IMR-90 (cell line): ENCODE data around the gene SLC25A21. TPM values are rescaled to one million over a fixed set of nuclear protein-coding genes. Genes with fewer than 3 reads are reported as not detected.

Experiments used
- ATAC-seq: fragments of 200-7000 bp; cut with Tn5 transposase; 2 replicates; pipeline ENCODE4 v1.9.1; 2020; ENCODE audit warnings: low read depth, mild to moderate bottlenecking, moderate library complexity
- BruUV-seq: library from RNA; stranded (reverse); fragments of 400-500 nt; replicated peaks from 2 replicates; lab custom pipeline; 2021; lab: Mats Ljungman, UMichigan
- CTCF ChIA-PET: fragments of 300-600 bp; formaldehyde crosslinking; extraction: SDS; loops from one replicate; lab custom pipeline; 2021; ENCODE audit warnings: antibody characterized with exemption; lab: Yijun Ruan, JAX
- POLR2A ChIA-PET: fragments of 300-600 bp; sonication (Branson Sonifier 250); formaldehyde crosslinking; loops from one replicate; lab custom pipeline; 2022; ENCODE audit warnings: antibody characterized with exemption; ENCODE audit not compliant: unreplicated experiment; lab: Charles Lee
- DNase-seq: peaks from one replicate; pipeline ENCODE4 v3.0.0; 2013
- H2AFZ ChIP-seq: replicated peaks from 2 replicates; pipeline ENCODE3; 2013; ENCODE audit warnings: low read length, mild to moderate bottlenecking; ENCODE audit not compliant: poor library complexity
- H2AK5ac ChIP-seq: 2 replicates; pipeline ENCODE4 v1.6.1; 2013; ENCODE audit warnings: low read depth, low read length, inconsistent platforms
- H2AK9ac ChIP-seq: replicated peaks from 2 replicates; pipeline ENCODE3; 2013; ENCODE audit warnings: mild to moderate bottlenecking, low read depth, low read length, moderate library complexity; ENCODE audit not compliant: poor library complexity
- H2BK120ac ChIP-seq: 2 replicates; pipeline ENCODE4 v1.6.1; 2013; ENCODE audit warnings: low read depth, low read length, inconsistent platforms
- H2BK15ac ChIP-seq: 3 replicates; pipeline ENCODE4 v1.6.1; 2013; ENCODE audit warnings: low read depth, low read length, inconsistent platforms
- H2BK20ac ChIP-seq: 2 replicates; pipeline ENCODE4 v1.6.1; 2013; ENCODE audit warnings: low read depth, mild to moderate bottlenecking, inconsistent platforms, low read length, moderate library complexity
- H2BK5ac ChIP-seq: 2 replicates; pipeline ENCODE4 v1.6.1; 2013; ENCODE audit warnings: mild to moderate bottlenecking, low read depth, low read length, inconsistent platforms; ENCODE audit not compliant: poor library complexity, severe bottlenecking
- H3K14ac ChIP-seq: replicated peaks from 2 replicates; pipeline ENCODE4 v1.6.1; 2013; ENCODE audit warnings: low read depth, low read length, inconsistent platforms
- H3K18ac ChIP-seq: 2 replicates; pipeline ENCODE4 v1.6.1; 2013; ENCODE audit warnings: low read depth, low read length, control low read depth
- H3K23ac ChIP-seq: 2 replicates; pipeline ENCODE4 v1.6.1; 2013; ENCODE audit warnings: low read depth, low read length, inconsistent platforms
- H3K27ac ChIP-seq: 2 replicates; pipeline ENCODE4 v1.5.1; 2013; ENCODE audit warnings: mild to moderate bottlenecking, control low read depth, low read length; ENCODE audit not compliant: insufficient read depth
- H3K27me3 ChIP-seq: 2 replicates; pipeline ENCODE4 v1.6.1; 2013; ENCODE audit warnings: low read length; ENCODE audit not compliant: control insufficient read depth, insufficient read depth
- H3K36me3 ChIP-seq: 2 replicates; pipeline ENCODE4 v1.6.1; 2013; ENCODE audit warnings: low read length, mixed read lengths; ENCODE audit not compliant: control insufficient read depth, insufficient read depth
- H3K4ac ChIP-seq: 2 replicates; pipeline ENCODE4 v1.6.1; 2013; ENCODE audit warnings: low read depth, low read length, inconsistent platforms
- H3K4me1 ChIP-seq: 2 replicates; pipeline ENCODE4 v1.6.1; 2013; ENCODE audit warnings: low read length, mixed read lengths; ENCODE audit not compliant: control insufficient read depth, insufficient read depth
- H3K4me2 ChIP-seq: 2 replicates; pipeline ENCODE4 v1.6.1; 2013; ENCODE audit warnings: low read depth, mild to moderate bottlenecking, control low read depth, low read length, moderate library complexity
- H3K4me3 ChIP-seq: 2 replicates; pipeline ENCODE4 v1.5.1; 2013; ENCODE audit warnings: low read depth, mild to moderate bottlenecking, control low read depth, low read length, moderate library complexity; ENCODE audit not compliant: insufficient read depth
- H3K56ac ChIP-seq: 2 replicates; pipeline ENCODE4 v1.6.1; 2013; ENCODE audit warnings: low read length, inconsistent platforms; ENCODE audit not compliant: insufficient read depth; ENCODE audit errors: extremely low read depth
- H3K79me1 ChIP-seq, 2 experiments: 2 replicates each; pipeline ENCODE4 v1.6.1; 2013; ENCODE audit warnings: low read length in 2 of 2, inconsistent platforms in 1 of 2, low read depth in 1 of 2
- H3K9ac ChIP-seq: 2 replicates; pipeline ENCODE4 v1.6.1; 2013; ENCODE audit warnings: low read depth, low read length, control low read depth
- H3K9me1 ChIP-seq: 2 replicates; pipeline ENCODE4 v1.6.1; 2013; ENCODE audit warnings: low read length, inconsistent platforms; ENCODE audit not compliant: insufficient read depth
- H3K9me3 ChIP-seq: 2 replicates; pipeline ENCODE4 v1.6.1; 2013; ENCODE audit warnings: low read length; ENCODE audit not compliant: control insufficient read depth, insufficient read depth
- H4K20me1 ChIP-seq: 2 replicates; pipeline ENCODE4 v1.6.1; 2013; ENCODE audit warnings: low read length, inconsistent platforms; ENCODE audit not compliant: insufficient read depth
- H4K5ac ChIP-seq: 2 replicates; pipeline ENCODE4 v1.6.1; 2013; ENCODE audit warnings: mild to moderate bottlenecking, low read depth, low read length, control low read depth
- H4K8ac ChIP-seq, 2 experiments: 2 replicates each; pipeline ENCODE4 v1.6.1; 2013; ENCODE audit warnings: low read depth in 2 of 2, low read length in 2 of 2, control low read depth in 1 of 2, inconsistent platforms in 1 of 2
- H4K91ac ChIP-seq: 2 replicates; pipeline ENCODE4 v1.6.1; 2013; ENCODE audit warnings: low read depth, low read length, inconsistent platforms; ENCODE audit not compliant: insufficient read depth
- BHLHE40 ChIP-seq: fragments of 150-350 bp; IDR thresholded peaks from 2 replicates; pipeline ENCODE4 v1.6.1; 2016; ENCODE audit warnings: mild to moderate bottlenecking, low read depth, low read length
- FOS ChIP-seq: fragments of 150-350 bp; IDR thresholded peaks from 2 replicates; pipeline ENCODE4 v1.6.1; 2016; ENCODE audit warnings: low read depth, low read length
- MAFK ChIP-seq: IDR thresholded peaks from 2 replicates; pipeline ENCODE4 v1.6.1; 2012; ENCODE audit warnings: low read depth, low read length, improper control_type of control experiment
- MAZ ChIP-seq: IDR thresholded peaks from 2 replicates; pipeline ENCODE4 v1.6.1; 2012; ENCODE audit warnings: low read depth, mild to moderate bottlenecking, low read length, improper control_type of control experiment, moderate library complexity, borderline replicate concordance
- RAD21 ChIP-seq: IDR thresholded peaks from 2 replicates; pipeline ENCODE4 v1.6.1; 2012; ENCODE audit warnings: low read length, improper control_type of control experiment
- WGBS, 2 experiments: methylation state at CpG; one replicate each; pipeline versions ENCODE4 v1.1.5 to v1.1.7; 2013; ENCODE audit warnings: missing lambda C conversion rate in 2 of 2; ENCODE audit not compliant: insufficient read length in 1 of 2; ENCODE audit errors: extremely low coverage in 2 of 2; 5-methylcytosine and 5-hydroxymethylcytosine counted together
- dilution Hi-C: fragments of 300-500 bp; cut with HindIII; formaldehyde crosslinking; loops from one replicate; pipeline ENCODE4 v1.14.3; 2018; ENCODE audit warnings: low sequenced_read_pairs; ENCODE audit not compliant: unreplicated experiment
- in situ Hi-C: fragments of 300-500 bp; cut with MboI; formaldehyde crosslinking; loops from 3 replicates; pipeline ENCODE4 v1.14.3; 2019; ENCODE audit warnings: low sequenced_read_pairs, inconsistent platforms, mixed read lengths
- intact Hi-C: fragments of 100-400 bp; cut with micrococcal nuclease; formaldehyde crosslinking; loops from 2 replicates; pipeline ENCODE4 v1.10.0; 2022
- polyA plus RNA-seq, 3 experiments: library from polyadenylated mRNA; depleted of rRNA; stranded (reverse); fragments of >200 nt; gene quantifications; 2 replicates each; pipeline ENCODE4 v1.2.3, GENCODE V29; 2012; ENCODE audit warnings: low replicate concordance in 1 of 3
- total RNA-seq: library from RNA; depleted of rRNA; stranded (reverse); fragments of >200 nt; gene quantifications from 2 replicates; pipeline ENCODE4 v1.2.3, GENCODE V29; 2012

Gene SLC25A21
- total and polyA plus RNA-seq, 2 of the 4 experiments (the other 2 are of a cell fraction), result 0.62 to 0.90 TPM

DNA sequence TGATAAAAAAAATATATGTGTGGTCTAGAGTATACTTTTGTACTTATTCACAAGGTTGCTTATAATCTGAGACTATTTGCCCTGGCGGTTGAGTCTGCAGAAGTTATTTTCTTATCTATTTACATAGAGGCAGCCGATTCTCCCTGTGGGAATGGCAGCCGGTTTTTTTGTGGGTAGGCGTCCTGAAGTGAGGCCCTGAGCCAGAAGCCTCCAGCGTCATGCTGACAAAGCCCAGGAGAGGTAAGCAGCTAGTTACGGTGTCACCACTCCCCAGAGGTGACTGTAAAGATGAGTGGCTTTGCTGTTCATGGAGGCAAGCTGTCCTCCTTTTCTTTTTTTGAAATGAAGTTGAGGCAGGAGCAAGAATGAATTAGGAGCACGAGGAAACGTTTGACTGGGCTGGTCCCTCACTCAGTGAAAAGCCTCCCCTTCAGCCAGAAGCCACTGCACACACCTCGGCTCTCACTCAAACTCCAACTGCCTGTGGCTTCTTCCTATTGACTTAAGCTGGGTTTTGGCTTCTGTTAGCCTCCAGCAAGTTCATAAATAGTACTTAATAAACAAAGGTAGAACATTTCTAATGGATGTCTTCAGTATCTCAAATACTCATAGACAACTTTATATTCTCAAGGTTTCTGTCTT, 489.2 kb downstream of the SLC25A21 start:
- Histone ChIP-seq H3K9me1 (no peaks in the 10 kb centered on the region), H3K18ac (no peak overlapping the region), H2AK9ac (no peak overlapping the region), H2BK5ac (no peak overlapping the region), H3K4me1 (no peaks in the 10 kb centered on the region), H4K8ac (no peak overlapping the region), H3K4me2 (no peak overlapping the region), H3K56ac (no peak overlapping the region), H3K27ac (no peak overlapping the region), H3K23ac (no peak overlapping the region), H2BK120ac (no peak overlapping the region), H3K4ac (no peak overlapping the region), H3K79me1 (no peaks in the 10 kb centered on the region), H2BK20ac (no peak overlapping the region), H4K5ac (no peak overlapping the region), H3K4me3 (no peak overlapping the region), H3K14ac (no peak overlapping the region), H2BK15ac (no peak overlapping the region), H2AK5ac (no peak overlapping the region), H4K20me1 (no peaks in the 10 kb centered on the region), H3K36me3 (no peaks in the 10 kb centered on the region), H3K27me3 (no peaks in the 10 kb centered on the region), H3K9me3 (no peaks in the 10 kb centered on the region), H3K9ac (no peak overlapping the region), H2AFZ (no peak overlapping the region), H4K91ac (no peak overlapping the region)
- no TSS peak for BruUV-seq
- WGBS, 2 experiments, result no CpG with 5 or more reads among the region's 9 CpGs
- dilution Hi-C loops (no loop called here), intact Hi-C loops (no loop called here), in situ Hi-C loops (no loop called here)
- no peak for TF ChIP-seq BHLHE40
- no peak for TF ChIP-seq MAFK
- no peak for TF ChIP-seq FOS
- TF ChIP-seq MAZ, result no peak
- no peak for TF ChIP-seq RAD21
- no peak for DNase-seq
- CTCF ChIA-PET, result no interaction called here
- no peak for ATAC-seq
- POLR2A ChIA-PET, result no interaction called here
